ENCODE data around the gene AS3MT. TPM values are rescaled to one million over a fixed set of nuclear protein-coding genes. Genes with fewer than 3 reads are reported as not detected.

The AS3MT gene
- total RNA-seq, 1 donor from 2014 or later, result 0.47 TPM

- Mint-ChIP-seq H3K4me3 (no peak overlapping the region), H3K36me3 (ENCODE audit: low read depth) (no peaks in the 10 kb centered on the region), H3K4me1 (ENCODE audit: low read depth) (peaks cover 11% of the 10 kb centered on the region), H3K27me3 (ENCODE audit: insufficient read depth) (no peaks in the 10 kb centered on the region), H3K27ac (no peak overlapping the region), H3K9me3 (no peaks in the 10 kb centered on the region)
- DNase-seq (ENCODE audit: low spot score), result no peak
- intact Hi-C loops (cut with micrococcal nuclease), result no loop called here
Observed at GRCh38 chr10:102935505-102935904, 66.2 kb downstream of the AS3MT start.

- no peak overlapping the region for H3K4me3 Mint-ChIP-seq
- DNase-seq (ENCODE audit: low spot score), result no peak
- peaks cover 11% of the 10 kb centered on the region for H3K4me1 Mint-ChIP-seq (ENCODE audit: low read depth)
- no peaks in the 10 kb centered on the region for H3K9me3 Mint-ChIP-seq
- intact Hi-C loops (cut with micrococcal nuclease), result no loop called here
- H3K36me3 Mint-ChIP-seq (ENCODE audit: low read depth), result no peaks in the 10 kb centered on the region
- H3K27me3 Mint-ChIP-seq (ENCODE audit: insufficient read depth), result no peaks in the 10 kb centered on the region
- H3K27ac Mint-ChIP-seq, result peak overlapping the region; percentile 16
Observed at GRCh38 chr10:102935939-102936605, 66.8 kb downstream of the AS3MT start.

- Mint-ChIP-seq H3K4me3 (no peak overlapping the region), H3K9me3 (no peaks in the 10 kb centered on the region), H3K4me1 (ENCODE audit: low read depth) (peaks cover 3% of the 10 kb centered on the region), H3K27me3 (ENCODE audit: insufficient read depth) (peaks cover 2% of the 10 kb centered on the region), H3K27ac (no peak overlapping the region), H3K36me3 (ENCODE audit: low read depth) (no peaks in the 10 kb centered on the region)
- no peak for DNase-seq (ENCODE audit: low spot score)
- intact Hi-C loops (cut with micrococcal nuclease), result no loop called here
Observed at GRCh38 chr10:102941401-102941800, 72.1 kb downstream of the AS3MT start.

- no peak overlapping the region for H3K4me3 Mint-ChIP-seq
- no peaks in the 10 kb centered on the region for H3K36me3 Mint-ChIP-seq (ENCODE audit: low read depth)
Observed at GRCh38 chr10:102945449-102945848, 76.2 kb downstream of the AS3MT start.

GRCh38 chr10:102945962-102946361 is 76.7 kb downstream of the AS3MT start:
- Mint-ChIP-seq H3K4me3 (no peak overlapping the region), H3K27ac (no peak overlapping the region), H3K9me3 (no peaks in the 10 kb centered on the region), H3K27me3 (ENCODE audit: insufficient read depth) (peaks cover 2% of the 10 kb centered on the region), H3K36me3 (ENCODE audit: low read depth) (no peaks in the 10 kb centered on the region), H3K4me1 (ENCODE audit: low read depth) (no peaks in the 10 kb centered on the region)
- no peak for DNase-seq (ENCODE audit: low spot score)
- intact Hi-C loops (cut with micrococcal nuclease), result no loop called here

More at GRCh38 chr10:102945449-102945848, 76.2 kb downstream of the AS3MT start:
- intact Hi-C loops (cut with micrococcal nuclease), result no loop called here
- Mint-ChIP-seq H3K27me3 (ENCODE audit: insufficient read depth) (peaks cover 2% of the 10 kb centered on the region), H3K4me1 (ENCODE audit: low read depth) (no peaks in the 10 kb centered on the region), H3K27ac (no peak overlapping the region), H3K9me3 (no peaks in the 10 kb centered on the region)
- DNase-seq (ENCODE audit: low spot score), result no peak

- H3K36me3 Mint-ChIP-seq (ENCODE audit: low read depth), result no peaks in the 10 kb centered on the region
- H3K4me1 Mint-ChIP-seq (ENCODE audit: low read depth), result no peaks in the 10 kb centered on the region
- DNase-seq (ENCODE audit: low spot score), result no peak
- H3K27ac Mint-ChIP-seq, result no peak overlapping the region
- intact Hi-C loops (cut with micrococcal nuclease), result no loop called here
- H3K4me3 Mint-ChIP-seq, result no peak overlapping the region
- peaks cover 2% of the 10 kb centered on the region for H3K27me3 Mint-ChIP-seq (ENCODE audit: insufficient read depth)
- H3K9me3 Mint-ChIP-seq, result no peaks in the 10 kb centered on the region
Observed at GRCh38 chr10:102946992-102947391, 77.7 kb downstream of the AS3MT start.

- intact Hi-C loops (cut with micrococcal nuclease), result no loop called here
- Mint-ChIP-seq H3K36me3 (ENCODE audit: low read depth) (no peaks in the 10 kb centered on the region), H3K4me1 (ENCODE audit: low read depth) (no peaks in the 10 kb centered on the region), H3K9me3 (no peaks in the 10 kb centered on the region), H3K4me3 (no peak overlapping the region), H3K27ac (no peak overlapping the region), H3K27me3 (ENCODE audit: insufficient read depth) (peaks cover 2% of the 10 kb centered on the region)
- DNase-seq (ENCODE audit: low spot score), result no peak
Observed at GRCh38 chr10:102948176-102948575, 78.9 kb downstream of the AS3MT start.

GRCh38 chr10:102948786-102949185 is 79.5 kb downstream of the AS3MT start:
- H3K4me1 Mint-ChIP-seq (ENCODE audit: low read depth), result no peaks in the 10 kb centered on the region
- H3K9me3 Mint-ChIP-seq, result no peaks in the 10 kb centered on the region
- H3K4me3 Mint-ChIP-seq, result no peak overlapping the region
- no peaks in the 10 kb centered on the region for H3K36me3 Mint-ChIP-seq (ENCODE audit: low read depth)
- intact Hi-C loops (cut with micrococcal nuclease), result no loop called here
- no peak for DNase-seq (ENCODE audit: low spot score)
- H3K27me3 Mint-ChIP-seq (ENCODE audit: insufficient read depth), result peaks cover 2% of the 10 kb centered on the region
- H3K27ac Mint-ChIP-seq, result no peak overlapping the region

- Mint-ChIP-seq H3K4me1 (ENCODE audit: low read depth) (no peaks in the 10 kb centered on the region), H3K9me3 (no peaks in the 10 kb centered on the region), H3K27ac (no peak overlapping the region), H3K27me3 (ENCODE audit: insufficient read depth) (peaks cover 2% of the 10 kb centered on the region), H3K36me3 (ENCODE audit: low read depth) (no peaks in the 10 kb centered on the region), H3K4me3 (no peak overlapping the region)
- no peak for DNase-seq (ENCODE audit: low spot score)
- intact Hi-C loops (cut with micrococcal nuclease), result no loop called here
Observed at GRCh38 chr10:102949916-102950315, 80.6 kb downstream of the AS3MT start.

- no peak for DNase-seq (ENCODE audit: low spot score)
- no peaks in the 10 kb centered on the region for H3K27me3 Mint-ChIP-seq (ENCODE audit: insufficient read depth)
- H3K4me3 Mint-ChIP-seq, result no peak overlapping the region
- no peaks in the 10 kb centered on the region for H3K9me3 Mint-ChIP-seq
- H3K4me1 Mint-ChIP-seq (ENCODE audit: low read depth), result no peaks in the 10 kb centered on the region
- H3K27ac Mint-ChIP-seq, result no peak overlapping the region
- no peaks in the 10 kb centered on the region for H3K36me3 Mint-ChIP-seq (ENCODE audit: low read depth)
- intact Hi-C loops (cut with micrococcal nuclease), result no loop called here
Observed at GRCh38 chr10:102951316-102951715, 82.0 kb downstream of the AS3MT start.

Other genes starting within 250 kb of the AS3MT start
- 108 and 111 TPM in 2 replicates for gene TRIM8, start 225.0 kb upstream of the AS3MT start, total RNA-seq
- gene ARL3, start 155.1 kb upstream of the AS3MT start, total RNA-seq, result 6.6 and 6.8 TPM in 2 replicates
- gene SFXN2, start 154.8 kb upstream of the AS3MT start, total RNA-seq, result 39.5 and 44.0 TPM in 2 replicates
- gene WBP1L, start 125.5 kb upstream of the AS3MT start, total RNA-seq, result 19.4 and 20.0 TPM in 2 replicates
- gene CYP17A1, start 32.1 kb upstream of the AS3MT start, total RNA-seq, result not detected in 2 replicates
- 9.7 and 12.6 TPM in 2 replicates for gene BORCS7, start 15.2 kb upstream of the AS3MT start, total RNA-seq
- gene CNNM2, start 48.8 kb downstream of the AS3MT start, total RNA-seq, result 5.5 and 6.6 TPM in 2 replicates

Data from activated T-helper 1 cell treated with anti-CD3 and anti-CD28 coated beads, Interleukin-12 subunit alpha, Interleukin-12 subunit beta, Interleukin-2, Interleukin-4 antibody, amounts not matched to agents 30 ng/mL and 10 ng/mL and 1 ng/mL, durations not matched to agents 14 hours and 24 hours and 36 hours (primary cell).